Calu3 (cell line): ENCODE measurements around the gene MED12. TPM values are rescaled to one million over a fixed set of nuclear protein-coding genes. Genes with fewer than 3 reads are reported as not detected.

Source experiments
- BruUV-seq: library from RNA; stranded (reverse); fragments of 400-500 nt; replicated peaks from 2 replicates; lab custom pipeline; 2021; lab: Mats Ljungman, UMichigan
- CTCF ChIA-PET: fragments of 300-600 bp; sonication (Branson Sonifier 250); formaldehyde crosslinking; loops from one replicate; lab custom pipeline; 2022; ENCODE audit warnings: antibody characterized with exemption; lab: Charles Lee
- DNase-seq: peaks from one replicate; pipeline ENCODE4 v3.0.0; 2022
- H3K27ac Mint-ChIP-seq: one replicate; pipeline ENCODE4 v1.8.0; 2022; ENCODE audit warnings: mixed read lengths; ENCODE audit not compliant: unreplicated experiment
- H3K27me3 Mint-ChIP-seq: one replicate; pipeline ENCODE4 v1.8.0; 2022; ENCODE audit warnings: mixed read lengths; ENCODE audit not compliant: unreplicated experiment
- H3K36me3 Mint-ChIP-seq: one replicate; pipeline ENCODE4 v1.8.0; 2022; ENCODE audit warnings: mild to moderate bottlenecking, moderate library complexity, mixed read lengths; ENCODE audit not compliant: insufficient read depth, unreplicated experiment
- H3K4me1 Mint-ChIP-seq: one replicate; pipeline ENCODE4 v1.8.0; 2022; ENCODE audit warnings: mild to moderate bottlenecking, low read depth, mixed read lengths; ENCODE audit not compliant: unreplicated experiment
- H3K4me3 Mint-ChIP-seq: one replicate; pipeline ENCODE4 v1.8.0; 2022; ENCODE audit warnings: mild to moderate bottlenecking, low read depth, moderate library complexity, mixed read lengths; ENCODE audit not compliant: unreplicated experiment
- H3K9me3 Mint-ChIP-seq: one replicate; pipeline ENCODE4 v1.8.0; 2022; ENCODE audit warnings: low read depth, mixed read lengths; ENCODE audit not compliant: unreplicated experiment
- intact Hi-C: fragments of 100-400 bp; cut with micrococcal nuclease; formaldehyde crosslinking; loops from one replicate; pipeline ENCODE4 v1.10.0; 2022; ENCODE audit not compliant: unreplicated experiment
- total RNA-seq: library from RNA; stranded (reverse); gene quantifications from 2 replicates; pipeline ENCODE4 v1.2.3, GENCODE V29; 2022
- TF ChIP-seq, protein P1 (sequence below): fragments of 200-600 bp; IDR thresholded peaks from one replicate; pipeline ENCODE4 v1.8.0; 2022; ENCODE audit warnings: antibody characterized with exemption; ENCODE audit not compliant: unreplicated experiment

The MED12 gene
- total RNA-seq, 1 experiment from 2014 or later = 56.2 TPM

DNA sequence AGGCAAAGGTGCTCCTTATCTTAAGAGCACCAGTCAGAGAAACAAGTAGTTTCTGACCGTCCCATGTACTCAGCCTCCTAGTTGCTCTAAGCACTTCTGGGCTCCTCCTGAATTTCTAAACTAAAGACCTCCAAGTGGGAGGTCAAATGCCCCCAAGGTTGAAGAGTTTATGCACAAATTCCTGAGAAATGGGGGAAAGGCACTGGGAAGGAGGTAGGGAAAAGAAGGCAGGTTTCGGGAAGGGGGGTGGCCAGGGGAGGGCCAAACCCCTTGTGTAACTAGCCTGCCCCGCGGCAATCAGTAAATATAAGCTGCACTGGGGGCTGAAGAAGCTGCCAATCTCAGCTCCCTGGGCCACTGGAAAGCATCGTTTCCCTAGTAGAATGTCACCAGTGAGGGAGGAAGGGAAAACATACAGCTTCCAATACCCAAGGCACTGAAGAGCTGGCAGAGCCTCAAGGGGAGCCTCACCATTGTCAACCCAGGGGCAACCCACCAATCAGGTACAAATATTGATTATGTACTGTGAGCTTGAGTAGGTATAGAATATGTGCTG is 19.4 kb upstream of the MED12 start:
- no peak for DNase-seq
- Mint-ChIP-seq H3K4me1 (peaks cover 5% of the 10 kb centered on the region), H3K9me3 (no peaks in the 10 kb centered on the region), H3K36me3 (peaks cover 20% of the 10 kb centered on the region), H3K27ac (no peak overlapping the region), H3K4me3 (no peak overlapping the region), H3K27me3 (no peaks in the 10 kb centered on the region)
- BruUV-seq = no TSS peak
- TF ChIP-seq, protein P1, sequence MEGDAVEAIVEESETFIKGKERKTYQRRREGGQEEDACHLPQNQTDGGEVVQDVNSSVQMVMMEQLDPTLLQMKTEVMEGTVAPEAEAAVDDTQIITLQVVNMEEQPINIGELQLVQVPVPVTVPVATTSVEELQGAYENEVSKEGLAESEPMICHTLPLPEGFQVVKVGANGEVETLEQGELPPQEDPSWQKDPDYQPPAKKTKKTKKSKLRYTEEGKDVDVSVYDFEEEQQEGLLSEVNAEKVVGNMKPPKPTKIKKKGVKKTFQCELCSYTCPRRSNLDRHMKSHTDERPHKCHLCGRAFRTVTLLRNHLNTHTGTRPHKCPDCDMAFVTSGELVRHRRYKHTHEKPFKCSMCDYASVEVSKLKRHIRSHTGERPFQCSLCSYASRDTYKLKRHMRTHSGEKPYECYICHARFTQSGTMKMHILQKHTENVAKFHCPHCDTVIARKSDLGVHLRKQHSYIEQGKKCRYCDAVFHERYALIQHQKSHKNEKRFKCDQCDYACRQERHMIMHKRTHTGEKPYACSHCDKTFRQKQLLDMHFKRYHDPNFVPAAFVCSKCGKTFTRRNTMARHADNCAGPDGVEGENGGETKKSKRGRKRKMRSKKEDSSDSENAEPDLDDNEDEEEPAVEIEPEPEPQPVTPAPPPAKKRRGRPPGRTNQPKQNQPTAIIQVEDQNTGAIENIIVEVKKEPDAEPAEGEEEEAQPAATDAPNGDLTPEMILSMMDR = no peak
- CTCF ChIA-PET = no interaction called here
- intact Hi-C loops = loop anchor here (5.0 kb wide), 1 partner anchor 78 kb away; no protein-coding TSS in a partner anchor

DNA sequence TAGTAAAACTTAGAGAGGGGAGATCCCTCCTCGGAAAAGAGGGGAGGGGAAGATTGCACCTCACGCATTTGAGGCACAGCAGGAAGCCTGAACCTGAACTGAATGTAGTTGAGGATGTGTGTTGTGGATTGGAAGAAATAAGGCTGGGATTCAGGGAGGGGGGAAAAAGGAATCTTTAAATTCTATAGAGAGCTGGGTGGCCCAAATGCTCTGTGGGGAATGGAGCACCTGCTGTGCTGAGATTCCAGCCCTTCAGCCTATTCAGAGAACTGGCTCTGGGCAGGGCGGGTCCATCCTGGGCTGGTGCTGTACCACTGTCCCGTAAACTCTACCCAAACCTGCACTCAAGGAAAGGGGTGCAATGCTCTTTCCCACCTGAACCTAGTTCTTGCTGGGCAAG is 18.7 kb upstream of the MED12 start:
- Mint-ChIP-seq H3K36me3 (peaks cover 19% of the 10 kb centered on the region), H3K9me3 (no peaks in the 10 kb centered on the region), H3K27me3 (no peaks in the 10 kb centered on the region), H3K27ac (no peak overlapping the region), H3K4me3 (no peak overlapping the region), H3K4me1 (peaks cover 12% of the 10 kb centered on the region)
- TF ChIP-seq, protein P1 = no peak
- intact Hi-C loops = loop anchor here (5.0 kb wide), 1 partner anchor 78 kb away; no protein-coding TSS in a partner anchor
- no peak for DNase-seq
- CTCF ChIA-PET = interaction anchor here (0.6 kb wide), 1 partner anchor 434 kb away, joined by 3 read pairs; no protein-coding TSS in a partner anchor
- no TSS peak for BruUV-seq

DNA sequence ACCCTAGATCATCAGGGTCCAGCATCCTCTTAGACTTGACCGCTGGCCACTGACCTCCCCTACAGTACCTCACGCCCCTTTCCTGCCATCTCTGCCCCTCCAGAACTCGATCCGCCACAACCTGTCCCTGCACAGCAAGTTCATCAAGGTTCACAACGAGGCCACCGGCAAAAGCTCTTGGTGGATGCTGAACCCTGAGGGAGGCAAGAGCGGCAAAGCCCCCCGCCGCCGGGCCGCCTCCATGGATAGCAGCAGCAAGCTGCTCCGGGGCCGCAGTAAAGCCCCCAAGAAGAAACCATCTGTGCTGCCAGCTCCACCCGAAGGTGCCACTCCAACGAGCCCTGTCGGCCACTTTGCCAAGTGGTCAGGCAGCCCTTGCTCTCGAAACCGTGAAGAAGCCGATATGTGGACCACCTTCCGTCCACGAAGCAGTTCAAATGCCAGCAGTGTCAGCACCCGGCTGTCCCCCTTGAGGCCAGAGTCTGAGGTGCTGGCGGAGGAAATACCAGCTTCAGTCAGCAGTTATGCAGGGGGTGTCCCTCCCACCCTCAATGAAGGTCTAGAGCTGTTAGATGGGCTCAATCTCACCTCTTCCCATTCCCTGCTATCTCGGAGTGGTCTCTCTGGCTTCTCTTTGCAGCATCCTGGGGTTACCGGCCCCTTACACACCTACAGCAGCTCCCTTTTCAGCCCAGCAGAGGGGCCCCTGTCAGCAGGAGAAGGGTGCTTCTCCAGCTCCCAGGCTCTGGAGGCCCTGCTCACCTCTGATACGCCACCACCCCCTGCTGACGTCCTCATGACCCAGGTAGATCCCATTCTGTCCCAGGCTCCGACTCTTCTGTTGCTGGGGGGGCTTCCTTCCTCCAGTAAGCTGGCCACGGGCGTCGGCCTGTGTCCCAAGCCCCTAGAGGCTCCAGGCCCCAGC is 17.6 kb upstream of the MED12 start:
- BruUV-seq = no TSS peak
- Mint-ChIP-seq H3K4me1 (peaks cover 12% of the 10 kb centered on the region), H3K27me3 (no peaks in the 10 kb centered on the region), H3K4me3 (no peak overlapping the region), H3K27ac (no peak overlapping the region), H3K9me3 (no peaks in the 10 kb centered on the region), H3K36me3 (peaks cover 8% of the 10 kb centered on the region)
- TF ChIP-seq, protein P1 = no peak
- intact Hi-C loops = no loop called here
- CTCF ChIA-PET = interaction anchor here (0.6 kb wide), 1 partner anchor 98 kb away, joined by 7 read pairs; no protein-coding TSS in a partner anchor
- no peak for DNase-seq

DNA sequence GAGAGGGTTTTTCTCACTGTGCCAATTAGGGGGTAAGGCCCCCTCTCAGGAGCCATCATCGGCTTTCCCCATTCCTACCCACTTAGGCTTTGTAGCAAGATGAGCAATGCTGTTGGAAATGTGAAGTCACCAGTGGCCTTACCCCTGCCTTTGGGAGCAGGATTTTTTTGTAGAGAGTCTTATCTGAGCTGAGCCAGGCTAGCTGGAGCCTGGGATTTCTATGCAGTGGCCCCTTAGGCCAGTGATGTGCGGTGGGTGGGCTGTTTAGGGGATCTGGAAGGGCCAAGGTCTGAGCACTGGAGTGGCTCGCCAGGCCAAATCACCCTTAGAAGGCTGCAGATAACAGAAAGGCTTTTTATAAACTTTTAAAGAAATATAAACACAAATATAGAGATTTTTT is 16.1 kb upstream of the MED12 start:
- no peak overlapping the region for H3K4me3 Mint-ChIP-seq
- H3K27me3 Mint-ChIP-seq = no peaks in the 10 kb centered on the region
- no peak for DNase-seq
- BruUV-seq = no TSS peak
- TF ChIP-seq, protein P1 = no peak
- H3K4me1 Mint-ChIP-seq = peaks cover 12% of the 10 kb centered on the region
- H3K27ac Mint-ChIP-seq = no peak overlapping the region
- no peaks in the 10 kb centered on the region for H3K36me3 Mint-ChIP-seq
- intact Hi-C loops = no loop called here
- CTCF ChIA-PET = no interaction called here
- H3K9me3 Mint-ChIP-seq = no peaks in the 10 kb centered on the region
